ENCODE data around the gene SOS1.
A peak's percentile ranks its signal among the peaks of the same experiment; 100 is the strongest.

- TF ChIP-seq CTCF (IDR thresholded peaks at IDR 0.05) (no peak), POLR2A (IDR thresholded peaks at IDR 0.05) (peak; percentile 84 to 93 (median 90))
These were observed at the start of gene SOS1 for GRCh38 chr2:39120771-39121522.
